K562 (cell line): ENCODE data around the gene CEACAM7. TPM values are rescaled to one million over a fixed set of nuclear protein-coding genes. Genes with fewer than 3 reads are reported as not detected.

Experiments
- ATAC-seq: fragments of 200-7000 bp; cut with Tn5 transposase; 3 replicates; pipeline ENCODE4 v1.9.1; 2020; ENCODE audit warnings: moderate library complexity
- BruUV-seq: library from RNA; stranded (reverse); fragments of 400-500 nt; replicated peaks from 2 replicates; lab custom pipeline; 2021; lab: Mats Ljungman, UMichigan
- CTCF ChIA-PET: fragments of 300-600 bp; formaldehyde crosslinking; extraction: SDS; loops from one replicate; lab custom pipeline; 2021; ENCODE audit warnings: low intra/inter-chr PET ratio; lab: Yijun Ruan, JAX
- POLR2A ChIA-PET: fragments of 300-600, 350-650 bp; sonication (Branson Sonifier 250); formaldehyde crosslinking; extraction: SDS; loops from one replicate; lab custom pipeline; 2021; ENCODE audit warnings: antibody characterized with exemption, inconsistent platforms; lab: Yijun Ruan, JAX
- DNase-seq, 4 experiments: peaks; one replicate each; pipeline versions ENCODE4 v3.0.0 to v3.0.0-alpha.2; 2011 to 2018; ENCODE audit warnings: low spot score in 3 of 4, mixed read lengths in 3 of 4; ENCODE audit errors: extremely low read depth in 1 of 4
- FAIRE-seq: peaks from 2 replicates; lab custom pipeline; 2011; peaks lifted over from hg19 to GRCh38; lab: Jason Lieb, UNC
- H2AFZ ChIP-seq: 2 replicates; pipeline ENCODE4 v1.6.0; 2011; ENCODE audit warnings: low read depth, low read length, control low read depth, inconsistent platforms
- H3K27ac ChIP-seq: fragments of 200-600 bp; 3 replicates; pipeline ENCODE4 v1.8.0; 2011; ENCODE audit warnings: low read depth, mild to moderate bottlenecking, control low read depth, inconsistent platforms, low read length, moderate library complexity, mixed read lengths; ENCODE audit errors: extremely low read depth
- H3K27me3 ChIP-seq, 2 experiments: fragments of 300-600 bp in 1 of 2; 2 replicates in 1 of 2; 3 replicates in 1 of 2; pipeline versions ENCODE4 v1.6.0 to v1.8.0; 2011; ENCODE audit warnings: inconsistent platforms in 2 of 2, low read length in 2 of 2, mild to moderate bottlenecking in 1 of 2, mixed read lengths in 1 of 2, moderate library complexity in 1 of 2; ENCODE audit not compliant: control insufficient read depth in 2 of 2, insufficient read depth in 2 of 2
- H3K36me3 ChIP-seq: fragments of 300-600 bp; 3 replicates; pipeline ENCODE4 v1.8.0; 2011; ENCODE audit warnings: mild to moderate bottlenecking, low read length, inconsistent platforms; ENCODE audit not compliant: control insufficient read depth, insufficient read depth
- H3K4me1 ChIP-seq, 2 experiments: fragments of 200-600 bp in 1 of 2; replicated peaks in 1 of 2; 2 replicates in 1 of 2; 3 replicates in 1 of 2; pipeline versions ENCODE4 v1.5.1 to v1.8.0; 2011; ENCODE audit warnings: inconsistent platforms in 2 of 2, low read length in 2 of 2, mild to moderate bottlenecking in 1 of 2, mixed read lengths in 1 of 2, moderate library complexity in 1 of 2; ENCODE audit not compliant: control insufficient read depth in 2 of 2, insufficient read depth in 2 of 2
- H3K4me2 ChIP-seq: 2 replicates; pipeline ENCODE4 v1.6.1; 2011; ENCODE audit warnings: low read length, control low read depth, inconsistent platforms, mixed read lengths; ENCODE audit not compliant: insufficient read depth
- H3K4me3 ChIP-seq: fragments of 200-600 bp; sonication (generic), shearing (Covaris generic); 2 replicates; pipeline ENCODE4 v1.5.1; 2016; ENCODE audit warnings: control low read depth, inconsistent platforms
- H3K79me2 ChIP-seq: fragments of 200-600 bp; 3 replicates; pipeline ENCODE4 v1.8.0; 2011; ENCODE audit warnings: low read length, inconsistent platforms; ENCODE audit not compliant: control insufficient read depth, insufficient read depth
- H3K9ac ChIP-seq, 2 experiments: 2 replicates each; pipeline versions ENCODE4 v1.6.0 to v1.6.1; 2011; ENCODE audit warnings: low read depth in 2 of 2, low read length in 2 of 2, control low read depth in 1 of 2, inconsistent platforms in 1 of 2, mild to moderate bottlenecking in 1 of 2, mixed read lengths in 1 of 2; ENCODE audit not compliant: insufficient read depth in 1 of 2
- H3K9me1 ChIP-seq: one replicate; pipeline ENCODE4 v1.6.0; 2011; ENCODE audit warnings: inconsistent platforms, mild to moderate bottlenecking, low read length, moderate library complexity; ENCODE audit not compliant: control insufficient read depth, insufficient read depth
- H3K9me3 ChIP-seq: replicated peaks from 2 replicates; pipeline ENCODE4 v1.5.1; 2011; ENCODE audit warnings: low read depth, low read length, inconsistent platforms; ENCODE audit not compliant: control insufficient read depth, insufficient read depth
- H4K20me1 ChIP-seq: replicated peaks from 2 replicates; pipeline ENCODE4 v1.6.1; 2011; ENCODE audit warnings: low read length, inconsistent platforms, mixed read lengths; ENCODE audit not compliant: control insufficient read depth, insufficient read depth
- CBFB ChIP-seq: sonication (generic); formaldehyde crosslinking; IDR thresholded peaks from 2 replicates; pipeline ENCODE4 v1.4.0; 2020; ENCODE audit warnings: mild to moderate bottlenecking, missing genetic modification reagents
- ILF3 ChIP-seq: fragments of 450-650 bp; IDR thresholded peaks from 2 replicates; pipeline ENCODE4 v1.6.1; 2018; ENCODE audit warnings: antibody characterized with exemption, mild to moderate bottlenecking, moderate library complexity, borderline replicate concordance
- IRF2 ChIP-seq: sonication (generic); formaldehyde crosslinking; IDR thresholded peaks from 2 replicates; pipeline ENCODE4 v1.8.1; 2022; ENCODE audit warnings: mild to moderate bottlenecking, missing genetic modification reagents
- MTF1 ChIP-seq: fragments of 250-450 bp; sonication (Bioruptor Pico); IDR thresholded peaks from 2 replicates; pipeline ENCODE4 v1.9.0; 2021; ENCODE audit warnings: moderate library complexity, mild to moderate bottlenecking, inconsistent platforms, borderline replicate concordance
- POLR2G ChIP-seq: fragments of 200-400 bp; formaldehyde crosslinking; IDR thresholded peaks from 2 replicates; pipeline ENCODE4 v1.6.1; 2017; ENCODE audit warnings: low read depth, mild to moderate bottlenecking, antibody characterized with exemption, low read length, moderate library complexity
- TRIM24 ChIP-seq, 2 experiments: fragments of 450-650 bp; IDR thresholded peaks; 2 replicates each; pipeline ENCODE4 v1.6.1; 2016
- ZBTB17 ChIP-seq: fragments of 450-650 bp; formaldehyde crosslinking; IDR thresholded peaks from 2 replicates; pipeline ENCODE4 v1.4.0; 2020; ENCODE audit warnings: mild to moderate bottlenecking
- ZNF174 ChIP-seq: fragments of 250-450 bp; sonication (Bioruptor Pico); IDR thresholded peaks from 2 replicates; pipeline ENCODE4 v1.4.0; 2020; ENCODE audit warnings: mild to moderate bottlenecking
- WGBS: fragments of 100-300 bp; shearing (Covaris generic); methylation state at CpG from one replicate; pipeline ENCODE4 v1.1.6; 2016; ENCODE audit warnings: low coverage, mixed read lengths; ENCODE audit not compliant: insufficient coverage; ENCODE audit errors: missing lambda C conversion rate; 5-methylcytosine and 5-hydroxymethylcytosine counted together
- in situ Hi-C: fragments of 300-500 bp; cut with MboI; formaldehyde crosslinking; loops from 4 replicates; pipeline ENCODE4 v1.15.0; 2018; ENCODE audit warnings: inconsistent platforms, mixed read lengths
- intact Hi-C: fragments of 100-400 bp; cut with micrococcal nuclease; formaldehyde crosslinking; loops from 2 replicates; pipeline ENCODE4 v1.14.2; 2022
- polyA plus RNA-seq, 8 experiments: library from polyadenylated mRNA; depleted of rRNA in 4 of 8; stranded (reverse) in 5 of 8; unstranded in 3 of 8; fragments of >200 nt; fragmentation: Nextera tagmentation in 2 of 8; fragmentation: Illumina TruSeq in 1 of 8; extraction: Ambion mirVana in 2 of 8; extraction: Trizol in 1 of 8; gene quantifications; 2 replicates each; pipeline versions ENCODE4 v1.2.1 to v1.2.3, GENCODE V29; 2011 to 2014; ENCODE audit warnings: inconsistent platforms in 1 of 8, missing spikeins in 1 of 8
- total RNA-seq, 7 experiments: library from RNA; depleted of rRNA in 6 of 7; stranded (reverse); fragments of >200 nt in 6 of 7; fragmentation: Illumina TruSeq in 2 of 7; extraction: Trizol in 2 of 7; gene quantifications; 2 replicates each; pipeline versions ENCODE4 v1.2.1 to v1.2.3, GENCODE V29; 2011 to 2021; ENCODE audit warnings: low replicate concordance in 1 of 7
- TF ChIP-seq, protein P1 (sequence below): fragments of 200-800 bp; sonication (Bioruptor generic); IDR thresholded peaks from 2 replicates; pipeline ENCODE4 v1.6.1; 2017; ENCODE audit warnings: missing genetic modification characterization, missing compliant biosample characterization
- TF ChIP-seq, protein P2 (sequence below): sonication (generic); formaldehyde crosslinking; IDR thresholded peaks from 2 replicates; pipeline ENCODE4 v1.8.0; 2023; ENCODE audit warnings: missing genetic modification reagents, mild to moderate bottlenecking, borderline replicate concordance
- TF ChIP-seq, protein P3 (sequence below): fragments of 250-450 bp; sonication (Bioruptor Pico); IDR thresholded peaks from 2 replicates; pipeline ENCODE4 v1.5.0; 2020; ENCODE audit warnings: mild to moderate bottlenecking

The CEACAM7 gene
- total and polyA plus RNA-seq, 9 of the 15 experiments (the other 6 are each of a cell fraction or from before 2014, with no cell fraction given), result not detected

DNA sequence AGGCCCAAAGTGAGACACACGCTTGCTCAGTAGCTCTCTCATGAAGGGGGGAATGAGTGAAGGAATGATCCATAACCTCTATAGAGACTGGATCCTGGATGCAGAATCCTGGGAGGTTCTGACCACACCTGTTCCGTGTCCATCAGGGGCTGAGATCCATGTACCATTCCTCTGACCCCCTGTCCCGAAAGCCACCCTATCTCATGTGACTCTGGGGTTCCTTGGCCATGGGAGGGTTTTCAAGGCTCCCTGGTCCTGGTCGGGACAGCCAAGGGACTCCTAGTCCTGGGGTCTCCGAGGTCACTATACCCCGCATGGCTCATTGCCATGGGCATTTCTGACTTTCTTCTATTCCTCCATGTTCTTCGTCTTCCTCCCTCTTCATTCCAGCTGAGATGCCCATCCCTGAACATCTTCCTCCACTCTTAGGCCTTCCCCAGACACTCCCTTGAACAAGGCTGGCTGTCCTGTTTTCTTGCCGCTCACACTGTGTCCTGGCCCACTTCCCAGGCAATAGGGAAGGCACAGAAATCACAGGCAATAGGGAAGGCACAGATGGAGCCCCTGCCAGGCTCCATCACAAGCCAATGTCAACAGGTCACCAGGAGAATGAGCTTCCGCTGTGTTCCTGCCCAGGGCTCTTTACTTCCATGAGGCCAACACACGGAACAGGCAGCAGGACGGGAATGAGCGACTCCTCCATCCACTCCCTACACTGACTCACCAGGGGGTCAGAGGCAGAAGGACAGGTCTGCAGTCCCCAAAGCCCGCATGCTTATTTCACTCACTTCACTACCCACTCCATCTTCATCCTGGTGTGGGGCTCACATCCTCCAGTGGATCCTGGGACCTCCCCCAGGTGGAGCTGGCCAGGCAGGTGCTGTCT, 23.5 kb upstream of the CEACAM7 start:
- CTCF ChIA-PET, result no interaction called here
- Histone ChIP-seq H3K4me1 (peaks cover 0 to 4% of the 10 kb centered on the region in 2 experiments; a peak in 2 of 5 replicates), H3K27me3 (peaks cover 3 to 15% of the 10 kb centered on the region in 2 experiments; a peak in 4 of 5 replicates), H3K9me1 (no peaks in the 10 kb centered on the region), H3K9ac (no peak overlapping the region), H3K27ac (no peak overlapping the region), H3K4me3 (no peak overlapping the region), H3K36me3 (no peaks in the 10 kb centered on the region), H3K79me2 (no peaks in the 10 kb centered on the region), H4K20me1 (peaks cover 3% of the 10 kb centered on the region; the same call in 1 of the 2 replicates), H3K9me3 (no peaks in the 10 kb centered on the region), H2AFZ (no peak overlapping the region), H3K4me2 (no peak overlapping the region)
- DNase-seq (no peak), ATAC-seq (no peak), FAIRE-seq (no peak)
- intact Hi-C loops, result no loop called here
- 0% methylated on average over 13 of the region's 13 CpGs for WGBS
- in situ Hi-C loops, result no loop called here
- POLR2A ChIA-PET, result interaction anchor here (0.7 kb wide), 1 partner anchor 70 kb away, joined by 3 read pairs; no protein-coding TSS in a partner anchor
- no TSS peak for BruUV-seq
- TF ChIP-seq, protein P1, sequence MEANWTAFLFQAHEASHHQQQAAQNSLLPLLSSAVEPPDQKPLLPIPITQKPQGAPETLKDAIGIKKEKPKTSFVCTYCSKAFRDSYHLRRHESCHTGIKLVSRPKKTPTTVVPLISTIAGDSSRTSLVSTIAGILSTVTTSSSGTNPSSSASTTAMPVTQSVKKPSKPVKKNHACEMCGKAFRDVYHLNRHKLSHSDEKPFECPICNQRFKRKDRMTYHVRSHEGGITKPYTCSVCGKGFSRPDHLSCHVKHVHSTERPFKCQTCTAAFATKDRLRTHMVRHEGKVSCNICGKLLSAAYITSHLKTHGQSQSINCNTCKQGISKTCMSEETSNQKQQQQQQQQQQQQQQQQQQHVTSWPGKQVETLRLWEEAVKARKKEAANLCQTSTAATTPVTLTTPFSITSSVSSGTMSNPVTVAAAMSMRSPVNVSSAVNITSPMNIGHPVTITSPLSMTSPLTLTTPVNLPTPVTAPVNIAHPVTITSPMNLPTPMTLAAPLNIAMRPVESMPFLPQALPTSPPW (CRISPR knock-in tag), result no peak
- TF ChIP-seq TRIM24 (IDR thresholded peaks at IDR 0.05) (no peak), CBFB (CRISPR knock-in tag) (no peak), ZNF174 (no peak), MTF1 (no peak), ZBTB17 (no peak), IRF2 (CRISPR knock-in tag) (no peak), POLR2G (no peak), ILF3 (no peak)
- TF ChIP-seq, protein P2, sequence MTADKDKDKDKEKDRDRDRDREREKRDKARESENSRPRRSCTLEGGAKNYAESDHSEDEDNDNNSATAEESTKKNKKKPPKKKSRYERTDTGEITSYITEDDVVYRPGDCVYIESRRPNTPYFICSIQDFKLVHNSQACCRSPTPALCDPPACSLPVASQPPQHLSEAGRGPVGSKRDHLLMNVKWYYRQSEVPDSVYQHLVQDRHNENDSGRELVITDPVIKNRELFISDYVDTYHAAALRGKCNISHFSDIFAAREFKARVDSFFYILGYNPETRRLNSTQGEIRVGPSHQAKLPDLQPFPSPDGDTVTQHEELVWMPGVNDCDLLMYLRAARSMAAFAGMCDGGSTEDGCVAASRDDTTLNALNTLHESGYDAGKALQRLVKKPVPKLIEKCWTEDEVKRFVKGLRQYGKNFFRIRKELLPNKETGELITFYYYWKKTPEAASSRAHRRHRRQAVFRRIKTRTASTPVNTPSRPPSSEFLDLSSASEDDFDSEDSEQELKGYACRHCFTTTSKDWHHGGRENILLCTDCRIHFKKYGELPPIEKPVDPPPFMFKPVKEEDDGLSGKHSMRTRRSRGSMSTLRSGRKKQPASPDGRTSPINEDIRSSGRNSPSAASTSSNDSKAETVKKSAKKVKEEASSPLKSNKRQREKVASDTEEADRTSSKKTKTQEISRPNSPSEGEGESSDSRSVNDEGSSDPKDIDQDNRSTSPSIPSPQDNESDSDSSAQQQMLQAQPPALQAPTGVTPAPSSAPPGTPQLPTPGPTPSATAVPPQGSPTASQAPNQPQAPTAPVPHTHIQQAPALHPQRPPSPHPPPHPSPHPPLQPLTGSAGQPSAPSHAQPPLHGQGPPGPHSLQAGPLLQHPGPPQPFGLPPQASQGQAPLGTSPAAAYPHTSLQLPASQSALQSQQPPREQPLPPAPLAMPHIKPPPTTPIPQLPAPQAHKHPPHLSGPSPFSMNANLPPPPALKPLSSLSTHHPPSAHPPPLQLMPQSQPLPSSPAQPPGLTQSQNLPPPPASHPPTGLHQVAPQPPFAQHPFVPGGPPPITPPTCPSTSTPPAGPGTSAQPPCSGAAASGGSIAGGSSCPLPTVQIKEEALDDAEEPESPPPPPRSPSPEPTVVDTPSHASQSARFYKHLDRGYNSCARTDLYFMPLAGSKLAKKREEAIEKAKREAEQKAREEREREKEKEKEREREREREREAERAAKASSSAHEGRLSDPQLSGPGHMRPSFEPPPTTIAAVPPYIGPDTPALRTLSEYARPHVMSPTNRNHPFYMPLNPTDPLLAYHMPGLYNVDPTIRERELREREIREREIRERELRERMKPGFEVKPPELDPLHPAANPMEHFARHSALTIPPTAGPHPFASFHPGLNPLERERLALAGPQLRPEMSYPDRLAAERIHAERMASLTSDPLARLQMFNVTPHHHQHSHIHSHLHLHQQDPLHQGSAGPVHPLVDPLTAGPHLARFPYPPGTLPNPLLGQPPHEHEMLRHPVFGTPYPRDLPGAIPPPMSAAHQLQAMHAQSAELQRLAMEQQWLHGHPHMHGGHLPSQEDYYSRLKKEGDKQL, result no peak
- TF ChIP-seq, protein P3, sequence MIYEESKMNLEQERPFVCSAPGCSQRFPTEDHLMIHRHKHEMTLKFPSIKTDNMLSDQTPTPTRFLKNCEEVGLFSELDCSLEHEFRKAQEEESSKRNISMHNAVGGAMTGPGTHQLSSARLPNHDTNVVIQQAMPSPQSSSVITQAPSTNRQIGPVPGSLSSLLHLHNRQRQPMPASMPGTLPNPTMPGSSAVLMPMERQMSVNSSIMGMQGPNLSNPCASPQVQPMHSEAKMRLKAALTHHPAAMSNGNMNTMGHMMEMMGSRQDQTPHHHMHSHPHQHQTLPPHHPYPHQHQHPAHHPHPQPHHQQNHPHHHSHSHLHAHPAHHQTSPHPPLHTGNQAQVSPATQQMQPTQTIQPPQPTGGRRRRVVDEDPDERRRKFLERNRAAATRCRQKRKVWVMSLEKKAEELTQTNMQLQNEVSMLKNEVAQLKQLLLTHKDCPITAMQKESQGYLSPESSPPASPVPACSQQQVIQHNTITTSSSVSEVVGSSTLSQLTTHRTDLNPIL (CRISPR knock-in tag), result no peak
